ENCODE measurements around the gene IL21.

Gene IL21

DNA sequence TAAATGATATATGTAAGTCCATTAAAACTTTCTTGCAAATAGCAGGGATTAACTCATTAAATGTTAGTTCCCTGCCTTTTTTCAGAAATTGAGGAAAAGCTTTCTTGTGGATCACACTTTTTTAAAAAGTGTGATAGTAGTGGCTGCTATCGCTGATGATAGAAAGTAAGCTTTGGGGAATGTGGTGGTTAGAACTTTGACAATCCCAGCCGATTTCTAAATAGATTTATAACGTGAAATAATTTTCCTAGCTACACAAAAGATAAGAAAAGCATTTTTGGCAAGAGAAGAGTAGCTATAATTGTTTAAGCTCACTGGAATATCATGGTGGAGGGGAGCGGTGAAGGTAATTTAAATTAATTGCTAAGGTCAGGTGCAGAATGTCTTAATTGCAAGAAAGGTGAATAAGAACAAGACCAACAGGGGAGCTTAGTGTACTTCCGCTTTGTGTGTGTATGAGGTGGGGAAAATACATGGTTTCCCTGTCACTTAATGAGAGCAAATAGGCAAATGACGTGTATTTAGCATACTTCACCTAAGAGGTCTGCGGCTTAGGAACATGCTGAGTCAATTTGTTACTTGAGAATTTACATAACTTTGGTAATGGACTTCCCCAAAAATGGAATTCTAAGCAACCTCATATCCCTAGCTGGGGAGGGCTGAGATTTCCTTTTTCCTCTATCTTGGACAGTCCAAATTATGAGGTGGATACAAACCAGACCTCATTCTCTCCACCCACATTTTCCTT is 11.7 kb upstream of the IL21 start:
- no peak for DNase-seq

DNA sequence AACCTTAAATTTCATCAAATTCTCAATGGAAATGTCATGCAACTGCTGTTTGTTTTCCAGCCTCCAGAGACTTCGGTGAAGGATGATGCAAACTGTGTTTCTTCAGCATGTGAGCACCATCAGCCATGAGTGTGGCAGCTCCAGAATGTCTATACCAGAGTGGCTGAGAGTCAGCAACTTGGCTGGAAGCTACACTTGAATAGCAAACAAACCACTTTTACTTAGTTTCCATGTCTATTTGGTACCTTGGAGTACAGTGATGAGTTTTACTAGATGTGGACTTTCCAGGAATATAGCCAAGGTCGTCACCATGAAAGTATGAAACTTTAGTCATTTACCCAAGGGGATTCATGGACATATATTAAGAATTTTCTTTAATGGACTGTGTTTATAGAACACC is 4.3 kb upstream of the IL21 start:
- DNase-seq = no peak

DNA sequence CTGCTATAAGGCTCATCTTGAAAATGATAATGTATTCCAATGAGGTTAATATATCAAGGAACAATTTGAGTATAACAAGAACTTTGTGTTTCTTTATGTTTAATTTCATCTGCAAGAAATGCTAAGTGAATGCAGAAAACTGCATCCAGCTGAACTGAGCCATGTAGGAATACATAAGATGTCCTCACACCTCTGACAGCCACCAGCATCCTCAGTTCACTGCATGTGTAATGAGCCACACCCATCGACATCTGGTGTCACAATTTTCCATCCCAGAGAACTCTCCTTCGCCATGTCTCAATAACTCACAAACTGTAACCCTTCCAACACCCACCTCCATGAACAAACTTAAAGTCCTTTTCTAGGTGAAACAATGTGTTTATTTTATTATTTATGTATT is 3.3 kb upstream of the IL21 start:
- no peak for DNase-seq

DNA sequence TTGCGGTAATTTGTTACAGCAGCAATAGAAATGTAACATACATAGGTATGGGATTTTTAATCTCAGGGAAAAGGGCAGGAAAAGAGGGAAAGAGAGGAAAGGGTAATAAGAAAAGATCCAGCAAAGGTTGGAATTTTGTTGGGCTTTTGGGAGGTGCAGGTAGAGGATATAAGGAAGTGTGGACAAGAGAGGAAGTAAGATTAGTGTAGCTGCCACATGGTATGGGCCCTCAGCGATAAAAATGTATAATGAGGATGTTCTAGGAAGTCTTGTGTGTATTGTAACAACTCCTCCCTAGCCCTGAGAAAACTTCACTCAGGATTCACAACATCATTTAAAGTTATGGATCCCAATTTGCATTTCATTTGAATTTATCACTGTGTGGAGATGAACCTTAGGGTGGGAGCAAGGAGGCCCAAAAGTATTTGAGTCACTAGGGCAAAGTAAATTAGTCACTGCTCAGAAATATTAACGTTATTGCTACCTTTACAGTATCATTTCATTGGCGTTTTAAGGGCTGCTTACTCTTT is 2.8 kb upstream of the IL21 start:
- no peak for DNase-seq

DNA sequence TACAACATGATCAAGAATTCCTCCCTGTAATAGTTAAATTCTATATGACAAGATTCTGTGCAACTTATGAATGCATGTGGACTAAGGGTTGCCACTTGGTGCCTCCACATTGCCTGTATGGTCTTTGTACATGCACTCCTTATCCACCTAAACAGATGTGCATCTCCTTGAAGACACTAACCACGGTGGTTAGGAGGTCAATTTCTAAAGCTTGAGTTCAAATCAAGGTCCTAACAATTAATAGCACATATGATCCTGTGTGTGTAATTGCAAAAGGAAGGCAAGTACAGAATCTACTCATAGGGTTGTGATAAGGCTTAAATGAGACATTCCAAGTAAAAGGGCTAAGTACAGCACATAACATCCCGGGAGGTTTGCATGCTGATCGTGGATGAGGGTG is 1.5 kb upstream of the IL21 start:
- DNase-seq = no peak

DNA sequence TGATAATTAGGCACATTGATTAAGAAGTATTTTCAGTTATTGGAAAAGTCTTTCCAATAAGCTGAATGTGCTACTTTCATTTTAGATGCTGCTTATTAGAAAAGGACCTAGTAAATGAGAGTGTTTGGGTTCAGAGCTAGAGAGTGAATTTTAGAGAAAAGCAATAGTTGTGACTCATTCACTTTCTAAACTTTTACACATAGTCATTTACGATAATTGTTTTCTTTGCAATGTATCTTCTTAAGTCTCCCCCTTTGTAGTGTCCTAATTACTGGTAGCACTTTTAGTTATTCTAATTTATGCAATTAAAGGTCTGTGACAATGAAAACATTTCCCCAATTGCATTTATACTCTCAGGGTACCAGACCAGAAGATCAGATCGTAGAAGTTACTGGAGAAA is 1.3 kb downstream of the IL21 start:
- no peak for DNase-seq

DNA sequence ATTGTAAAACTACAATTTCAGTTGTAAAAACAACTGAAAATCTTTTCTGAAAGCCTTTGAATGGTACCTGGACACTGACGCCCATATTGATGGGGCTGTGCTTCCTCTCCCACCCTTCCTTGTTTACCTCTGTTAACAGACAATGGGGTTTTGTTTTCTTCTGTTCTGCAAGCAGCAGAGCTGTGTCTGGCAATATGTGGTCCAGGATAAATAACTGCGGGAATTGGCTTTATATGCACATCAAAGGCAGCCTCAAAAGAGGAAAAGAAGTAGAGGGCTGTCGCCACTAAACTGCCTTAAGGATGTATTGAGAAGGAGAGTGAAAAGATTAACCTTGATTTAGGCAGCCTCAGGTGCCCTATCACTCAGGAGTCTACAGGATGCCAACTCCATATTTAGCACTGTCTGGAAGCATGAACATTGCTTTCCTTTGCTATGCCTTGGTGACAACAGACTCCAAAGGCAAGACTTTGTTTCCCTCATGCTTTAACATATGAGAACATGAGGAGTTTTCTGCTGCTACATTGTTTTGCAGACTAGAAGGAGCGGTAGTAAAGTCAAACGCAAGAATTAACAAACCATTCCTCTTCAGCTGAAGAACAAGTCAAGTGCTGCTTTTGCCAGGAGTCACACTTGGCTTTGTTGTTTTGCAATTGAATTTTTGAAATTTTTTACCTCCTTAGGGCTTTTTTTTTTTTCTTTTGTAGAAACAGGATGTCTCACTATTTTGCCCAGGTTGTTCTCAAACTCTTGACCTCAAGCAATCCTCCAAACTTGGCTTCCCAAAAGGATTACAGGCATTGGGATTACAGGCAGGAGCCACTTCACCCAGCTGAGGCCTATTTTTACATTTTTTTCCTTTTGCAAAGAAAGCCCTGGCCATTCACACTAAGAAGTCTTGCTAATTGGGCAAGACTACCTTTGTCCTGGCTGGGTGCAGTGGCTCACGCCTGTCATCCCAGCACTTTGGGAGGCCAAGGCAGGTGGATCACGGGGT is 3.0 kb downstream of the IL21 start:
- no peak for DNase-seq

DNA sequence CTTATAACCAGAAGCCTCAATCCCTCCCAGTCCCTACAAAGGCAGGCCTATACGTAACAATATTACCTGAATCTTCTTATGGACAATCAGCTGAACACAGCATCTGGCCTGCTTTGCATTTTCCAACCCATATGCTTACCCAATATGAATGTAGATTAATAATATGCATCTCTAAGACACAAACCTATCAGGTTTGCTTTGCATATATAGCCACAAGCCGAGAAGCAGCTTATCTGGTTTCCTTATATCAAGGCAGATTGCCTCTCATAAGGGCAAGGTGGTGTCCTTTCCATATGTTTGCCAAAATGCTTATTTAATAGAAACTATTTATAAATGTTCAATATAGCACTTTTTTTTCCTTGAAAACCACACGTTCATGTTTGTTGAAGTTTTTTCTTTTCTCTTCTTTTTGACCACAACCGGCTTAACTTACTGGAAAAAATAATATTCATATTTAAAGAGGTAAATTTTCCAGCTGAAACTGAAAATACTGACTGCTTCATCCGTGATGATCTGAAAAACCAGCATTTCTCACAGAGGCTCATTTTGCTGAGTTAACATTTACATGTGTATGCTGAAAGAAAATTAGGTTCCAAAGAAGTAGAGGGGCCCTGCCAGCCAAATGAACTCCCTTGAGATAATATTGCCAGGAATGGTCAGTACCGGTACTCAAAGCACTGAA is 3.8 kb downstream of the IL21 start:
- DNase-seq = no peak

DNA sequence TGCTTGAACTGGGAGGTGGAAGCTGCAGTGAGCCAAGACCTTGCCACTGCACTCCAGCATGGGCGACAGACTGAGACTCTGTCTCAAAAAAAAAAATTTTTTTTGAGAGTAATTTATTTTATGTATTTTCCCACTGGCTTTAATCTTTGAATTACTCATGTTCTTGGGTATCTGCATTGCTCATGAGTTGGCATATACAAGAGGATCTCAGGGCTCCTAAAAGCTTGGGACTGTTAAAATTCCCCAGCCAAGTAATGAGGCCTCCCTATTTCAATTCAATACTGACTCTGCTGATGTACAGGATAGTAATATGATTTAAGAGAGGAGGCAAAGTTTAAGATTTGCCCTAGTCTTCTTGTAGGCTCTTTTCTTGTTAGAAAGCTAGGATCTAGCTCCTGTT is 6.2 kb downstream of the IL21 start:
- DNase-seq = no peak

DNA sequence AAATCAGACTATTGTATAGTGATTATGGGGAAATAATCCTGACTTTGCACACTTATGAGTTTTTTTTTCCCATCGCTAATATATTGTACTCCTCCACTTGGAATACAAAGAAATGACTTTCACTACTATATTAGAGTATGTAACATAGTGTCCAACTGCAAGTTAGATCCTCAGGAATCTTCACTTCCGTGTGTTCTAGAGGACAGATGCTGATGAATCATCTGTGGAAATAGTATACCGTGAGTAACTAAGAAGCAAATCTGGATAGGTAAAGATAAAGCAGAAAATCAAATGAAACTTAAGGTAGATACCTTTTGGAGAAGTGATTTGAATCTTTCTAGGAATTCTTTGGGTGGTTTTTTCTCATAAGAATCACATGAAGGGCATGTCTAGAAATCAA is 8.3 kb downstream of the IL21 start:
- DNase-seq = no peak

DNA sequence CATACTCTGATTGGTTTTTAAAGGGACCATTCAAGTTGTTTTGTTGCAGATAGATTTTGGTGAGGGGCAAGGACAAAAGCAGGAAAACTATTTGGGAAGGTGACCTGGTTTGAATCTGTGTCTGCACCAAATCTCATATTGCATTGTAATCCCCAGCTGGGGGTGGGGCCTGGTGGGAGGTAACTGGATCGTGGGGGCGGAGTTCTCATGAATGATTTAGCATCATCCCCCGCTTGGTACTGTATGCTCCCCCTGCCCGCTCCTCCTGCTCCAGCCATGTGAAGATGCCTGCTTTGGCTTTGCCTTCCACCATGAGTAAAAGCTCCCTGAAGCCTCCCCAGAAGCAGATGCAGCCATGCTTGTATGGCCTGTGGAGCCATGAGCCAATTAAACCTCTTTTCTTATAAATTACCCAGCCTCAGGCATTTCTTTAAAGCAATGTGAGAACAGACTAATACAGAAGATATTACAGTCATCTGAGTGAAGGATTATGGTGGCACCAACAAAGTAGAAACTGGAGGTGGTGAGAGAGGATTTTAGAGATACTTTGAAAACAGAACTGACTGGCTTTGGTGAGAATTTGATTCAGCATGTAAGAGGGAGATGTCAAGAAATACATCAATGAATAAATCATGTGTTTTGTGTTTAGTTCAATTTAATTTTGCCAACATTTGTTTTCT is 14.4 kb downstream of the IL21 start:
- no peak for DNase-seq

DNA sequence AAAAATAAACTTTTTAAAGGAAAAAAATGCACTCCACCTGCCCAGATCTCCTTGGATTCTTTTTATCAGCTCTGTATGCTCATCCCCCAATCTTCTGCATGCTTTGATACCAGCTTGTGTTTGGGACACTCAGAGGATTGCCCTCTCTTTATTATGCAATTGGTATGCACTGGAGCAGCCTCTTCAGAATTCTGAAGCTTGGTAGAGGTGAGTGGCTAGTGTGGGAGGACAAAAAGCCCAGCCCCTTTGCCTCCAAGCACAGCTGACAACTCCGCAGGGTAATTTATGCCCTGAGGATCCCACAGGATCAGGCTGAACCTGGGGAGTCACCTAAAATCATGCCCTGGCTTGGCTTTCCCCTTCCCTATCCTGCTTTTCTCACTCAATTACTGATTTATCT is 16.7 kb downstream of the IL21 start:
- DNase-seq = no peak

DNA sequence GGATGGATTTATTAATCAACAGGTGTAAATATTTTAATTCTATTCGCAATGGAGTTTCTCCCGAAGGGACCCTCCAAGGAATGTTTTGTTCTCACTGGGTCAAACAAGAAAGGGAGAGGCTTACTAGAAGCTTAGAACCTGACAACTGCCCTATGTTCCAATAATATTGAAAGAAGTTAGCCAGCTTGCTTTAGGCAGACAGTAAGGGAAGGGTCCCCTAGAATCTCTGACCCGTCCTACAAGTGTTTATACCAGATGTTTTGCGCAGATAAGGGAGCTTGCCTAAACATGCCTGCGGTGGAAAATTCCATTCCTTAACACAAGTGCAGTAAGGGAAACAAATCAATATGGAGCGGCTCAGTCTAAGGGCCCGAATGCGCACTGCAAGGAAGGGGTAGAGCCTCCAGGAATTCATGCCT is 17.7 kb downstream of the IL21 start:
- peak; percentile 14 for DNase-seq

DNA sequence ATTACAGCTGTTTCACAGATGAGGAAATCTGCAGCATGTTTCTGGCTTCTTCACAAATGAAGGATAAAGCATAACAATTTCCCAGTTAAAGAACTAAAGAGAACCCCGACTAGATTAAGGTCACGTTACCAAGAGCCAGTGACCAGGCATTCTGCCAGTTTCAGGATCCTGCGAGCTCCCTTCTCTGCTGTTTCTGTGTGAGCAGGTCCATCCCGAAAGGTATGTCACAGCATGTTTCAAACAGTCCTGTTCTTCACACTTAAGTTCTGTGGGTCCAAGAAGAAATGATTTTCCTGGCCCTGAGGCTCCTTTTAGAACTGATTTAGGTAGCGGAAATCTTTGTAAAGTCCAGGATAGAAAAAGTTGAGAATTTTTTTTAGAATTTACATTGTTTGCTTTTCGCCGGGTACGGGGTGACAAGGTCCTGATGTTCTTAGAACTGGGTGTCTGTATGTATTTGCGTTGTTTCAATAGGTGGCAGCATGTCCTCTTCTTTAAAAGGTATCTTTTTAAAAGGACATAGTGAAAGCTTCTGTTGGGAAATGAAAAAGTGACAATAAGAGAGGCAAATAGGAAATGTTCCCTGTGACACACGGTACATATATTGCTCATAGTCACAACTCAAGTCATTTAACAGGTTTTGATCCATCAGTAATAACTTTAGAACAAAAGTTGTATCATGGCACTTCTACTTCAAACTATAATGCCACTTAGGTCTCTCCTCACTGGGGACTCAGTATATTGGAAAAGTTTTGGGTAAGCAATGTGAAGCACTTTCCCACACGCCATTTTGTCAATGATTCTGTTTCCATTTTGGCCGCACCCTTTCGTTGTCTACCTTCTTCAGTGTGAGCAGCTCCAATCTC is 18.4 kb downstream of the IL21 start:
- DNase-seq = peak; percentile 57

DNA sequence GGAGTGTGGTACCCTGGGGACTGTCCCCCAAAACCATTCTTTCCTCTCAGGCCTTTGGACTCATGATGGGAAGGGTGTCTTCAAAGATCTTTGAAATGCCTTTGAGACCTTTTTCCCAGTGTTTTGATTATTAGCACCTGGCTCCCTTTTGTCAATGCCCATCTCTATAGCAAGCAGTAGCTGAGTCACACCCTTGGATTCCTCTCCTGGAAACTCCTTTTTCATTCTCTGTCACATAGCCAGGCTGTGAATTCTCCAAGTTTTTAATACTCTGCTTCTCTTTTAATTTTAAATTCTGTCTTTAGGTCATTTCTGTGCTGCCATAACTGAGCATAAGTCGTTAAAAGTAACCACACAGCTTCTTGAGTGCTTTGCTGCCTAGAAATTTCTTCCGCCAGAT is 29.7 kb downstream of the IL21 start:
- no peak for DNase-seq

DNA sequence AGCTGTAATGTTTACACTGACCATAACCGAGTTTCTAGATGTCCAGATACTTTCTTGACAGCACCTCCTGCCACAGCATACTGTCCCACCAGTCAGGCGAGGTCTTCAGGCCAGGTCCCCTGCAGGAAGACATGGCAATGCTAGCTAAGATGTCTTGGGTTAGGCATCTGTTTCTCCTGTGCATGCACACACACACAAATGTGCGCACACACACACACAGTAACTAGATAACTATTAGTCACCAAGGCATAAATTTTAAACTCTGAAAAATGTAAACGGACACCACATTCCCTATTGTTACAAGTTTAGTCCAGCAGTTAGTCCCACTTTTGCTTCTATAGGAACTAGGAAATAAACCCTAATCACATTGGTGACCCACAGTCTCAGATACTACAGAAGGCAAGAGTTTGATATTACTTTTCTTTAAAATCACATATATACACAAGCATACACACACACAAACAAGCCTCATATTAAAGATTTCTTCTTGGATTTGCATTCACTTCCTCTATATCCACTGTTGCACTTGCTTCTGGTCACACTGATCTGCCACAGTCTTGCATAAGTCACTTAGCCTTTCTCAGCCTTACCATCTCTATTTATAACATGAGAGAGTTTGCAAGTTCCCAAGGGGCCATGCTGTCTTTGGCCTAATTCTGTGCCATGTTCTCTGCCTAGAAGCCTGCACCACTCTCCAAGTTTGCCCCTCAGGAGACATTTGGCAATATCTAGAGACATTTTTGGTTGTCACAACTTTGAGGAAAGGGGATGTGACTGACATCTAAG is 32.2 kb downstream of the IL21 start:
- DNase-seq = no peak

DNA sequence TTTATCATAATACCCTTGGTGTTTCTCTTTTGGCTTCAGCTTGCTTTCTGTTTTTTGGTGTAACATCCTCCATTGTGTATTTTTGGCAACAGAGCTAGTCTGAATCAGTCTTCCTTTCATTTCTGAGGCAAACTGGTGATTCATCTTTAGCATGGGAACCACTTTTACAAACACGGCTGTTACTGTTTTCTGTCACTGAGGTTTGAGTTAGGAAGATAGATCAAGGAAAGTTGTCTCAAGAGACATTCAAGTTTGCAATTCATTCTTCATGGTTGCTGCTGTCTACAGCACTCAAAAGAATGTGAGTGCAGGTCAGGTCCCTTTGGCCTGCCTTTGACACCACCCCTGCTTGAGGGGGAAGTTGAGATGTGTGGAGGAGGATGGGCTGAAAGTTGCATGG is 36.3 kb downstream of the IL21 start:
- DNase-seq = no peak

DNA sequence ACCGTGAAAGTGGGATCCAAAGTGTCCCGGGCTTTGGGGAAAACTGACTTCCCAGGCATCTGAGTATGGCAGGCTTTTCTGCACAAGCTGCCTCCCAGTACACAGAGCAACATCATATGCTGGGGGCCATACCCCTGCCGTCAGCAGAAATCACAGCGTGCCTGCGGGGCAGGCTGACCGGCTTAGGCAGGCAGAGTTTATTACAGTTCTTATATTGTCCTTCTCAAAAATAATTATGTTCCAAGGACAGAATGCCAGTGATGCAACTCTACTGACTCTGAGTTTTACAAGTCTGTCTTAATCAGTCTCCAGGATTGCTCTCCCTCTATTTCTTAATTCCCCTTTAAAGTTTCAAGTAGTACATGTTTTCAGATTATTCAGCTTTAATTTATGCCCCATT is 37.0 kb downstream of the IL21 start:
- DNase-seq = no peak

DNA sequence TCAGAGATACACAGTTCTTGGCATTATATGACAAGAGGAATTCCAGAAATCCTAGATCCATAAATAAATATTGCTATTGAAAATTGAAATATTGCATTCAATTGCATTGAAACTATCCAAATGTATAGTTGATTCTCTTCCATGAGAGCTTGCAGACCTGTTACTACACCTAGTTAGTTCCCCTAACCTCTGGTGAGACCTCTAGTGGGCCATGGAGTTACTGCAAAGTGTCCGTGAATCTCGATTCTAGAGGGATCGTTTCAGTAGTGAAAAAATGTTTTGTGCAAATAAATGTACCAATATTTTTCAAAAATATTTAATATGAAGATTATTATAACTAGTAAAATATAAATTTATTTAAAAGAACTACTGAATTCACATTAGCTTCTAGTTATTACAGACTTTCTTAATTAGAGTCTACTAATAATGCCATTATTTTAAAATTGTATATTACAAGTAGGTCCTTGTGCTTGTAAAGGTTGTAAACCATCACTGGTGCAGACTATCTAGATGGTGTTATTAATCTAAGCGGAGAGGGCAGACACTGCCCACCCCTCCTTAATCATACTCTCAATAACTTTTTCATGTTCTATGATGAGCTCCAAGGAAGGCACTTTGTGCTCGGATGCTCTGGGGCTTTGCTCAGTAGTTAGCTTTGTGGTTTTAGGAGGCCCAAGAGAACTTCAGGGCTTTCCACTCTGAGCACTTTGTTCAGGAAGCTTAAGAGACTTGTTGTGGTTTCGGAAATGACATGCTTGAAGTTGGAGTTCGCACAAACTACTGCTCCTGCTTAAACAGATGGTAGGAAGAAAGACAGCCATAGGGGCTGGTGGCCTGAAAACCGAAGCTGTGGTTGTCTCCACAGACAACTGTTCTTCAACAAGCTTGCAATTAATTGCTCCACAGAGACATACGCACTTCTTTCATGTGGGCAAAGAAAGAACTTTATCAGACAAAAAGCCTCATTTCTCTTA is 42.8 kb downstream of the IL21 start:
- peak; percentile 65 for DNase-seq

DNA sequence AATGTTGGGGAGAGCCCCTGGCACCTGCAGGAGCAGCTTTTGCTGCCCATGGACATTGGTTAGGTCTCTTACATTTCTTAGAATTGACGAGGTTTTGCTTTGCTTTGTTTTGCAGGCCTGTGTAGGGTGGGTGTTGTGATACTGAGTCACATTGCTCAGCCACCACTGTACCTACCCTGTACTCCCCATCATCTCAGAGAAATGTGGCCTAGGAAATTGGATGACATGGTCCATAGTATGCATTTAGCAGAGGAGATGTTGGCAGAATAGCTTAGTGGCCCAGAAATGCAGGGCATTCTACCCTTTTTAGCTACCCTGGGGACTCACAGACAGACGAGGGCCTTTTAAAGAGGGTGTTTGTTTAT is 43.7 kb downstream of the IL21 start:
- DNase-seq = no peak

Measured in hematopoietic multipotent progenitor cell treated with erythropoietin and hydrocortisone succinate and interleukin-3 and kit ligand, for 8 days (in vitro differentiated cells).